OCI-LY3 (cell line): ENCODE measurements around the gene PVRIG.

ENCODE experiments used
- CTCF ChIP-seq: fragments of 200-600, 300-600 bp; sonication (generic); IDR thresholded peaks from 2 replicates; pipeline ENCODE4 v1.5.1; 2014; ENCODE audit warnings: antibody characterized with exemption, low read length, low read depth
- EZH2phosphoT487 ChIP-seq: fragments of 200-600 bp; shearing (Covaris generic); IDR thresholded peaks from 2 replicates; pipeline ENCODE4 v1.6.1; 2018; ENCODE audit warnings: antibody characterized with exemption, mixed run types, low read depth

GRCh38 chr7:100211342-100211780 lies 8.4 kb upstream of the PVRIG start:
- TF ChIP-seq CTCF (no peak), EZH2phosphoT487 (no peak)
